ENCODE data around the gene HYPK. TPM values are rescaled to one million over a fixed set of nuclear protein-coding genes. Genes with fewer than 3 reads are reported as not detected.
"Not testable (repeated sequence)": the region's sequence is repeated elsewhere in the genome, so short reads cannot be mapped to it uniquely, and the experiment has no call there.

The HYPK gene
- total RNA-seq, 6 donors from 2014 or later = 6.5 to 41.9 (median 14.1) TPM

DNA sequence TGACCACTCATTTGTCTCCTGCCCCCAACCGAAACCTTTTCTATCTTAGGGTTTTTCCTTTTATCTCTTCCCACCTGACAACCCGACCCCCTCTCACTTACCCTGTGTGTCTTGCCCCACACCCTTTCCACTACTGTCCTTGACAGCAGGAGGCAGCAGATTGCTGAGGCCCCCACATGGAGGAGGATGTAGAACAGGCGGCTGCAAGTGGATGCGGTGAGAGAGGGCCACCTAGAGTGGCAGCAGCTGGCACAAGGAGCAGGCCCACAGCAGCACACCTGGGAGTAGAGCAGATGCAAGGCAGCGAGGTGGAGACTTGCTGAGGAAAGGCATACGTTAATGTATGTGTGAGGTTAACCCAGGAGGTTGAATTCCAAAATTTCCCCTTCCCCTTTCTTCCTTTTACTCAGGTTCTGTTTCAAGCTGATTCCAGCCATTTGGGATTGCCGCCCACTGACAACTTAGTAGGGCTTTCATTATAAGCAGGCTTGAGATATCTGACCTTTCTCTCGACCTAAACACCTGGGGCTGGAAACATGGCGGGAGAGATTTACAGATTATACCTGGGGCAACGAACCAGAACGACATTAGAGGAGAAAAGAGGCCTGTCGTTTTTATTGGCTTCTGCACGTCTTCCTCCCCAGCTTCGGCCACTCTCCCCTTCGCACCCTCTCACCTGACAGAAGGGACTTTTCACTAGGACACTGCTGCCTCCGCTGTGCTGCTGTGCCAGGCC is 1.0 kb upstream of the HYPK start:
- no peak for ATAC-seq (ENCODE audit: low FRiP score in 2 of 2)

DNA sequence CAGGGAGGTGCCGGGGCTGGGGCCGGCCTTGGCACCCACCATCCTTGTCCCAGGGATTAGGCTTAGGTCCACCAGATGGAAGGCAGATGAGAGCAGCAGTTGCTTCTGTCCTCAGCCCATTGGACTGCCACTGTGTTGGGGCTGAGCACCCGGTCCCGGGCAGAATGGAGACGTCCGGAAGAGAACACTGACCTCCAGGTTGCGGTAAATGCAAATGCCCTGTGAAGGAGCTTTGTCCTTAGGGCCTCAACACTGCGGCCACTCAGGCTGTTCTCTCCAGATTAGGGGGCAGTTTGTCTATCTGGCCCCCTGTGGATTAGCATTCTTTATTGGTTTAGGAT is 484 bp upstream of the HYPK start, which contains the start of gene SERINC4:
Gene SERINC4, minus strand, starts transcription at position 276 of the 341 bp plus-strand sequence. Its CDS starts 234 bp downstream, at position 42.
- ATAC-seq (ENCODE audit: low FRiP score in 2 of 2) = peak in 1 of 2 donors; percentile 2

More for the DNA sequence above, 1.0 kb upstream of the HYPK start:
- TF ChIP-seq EP300 (IDR thresholded peaks at IDR 0.05) (no peak), POLR2AphosphoS5 (IDR thresholded peaks at IDR 0.05) (no peak), POLR2A (IDR thresholded peaks at IDR 0.05) (no peak)
- TF ChIP-seq, protein P1, sequence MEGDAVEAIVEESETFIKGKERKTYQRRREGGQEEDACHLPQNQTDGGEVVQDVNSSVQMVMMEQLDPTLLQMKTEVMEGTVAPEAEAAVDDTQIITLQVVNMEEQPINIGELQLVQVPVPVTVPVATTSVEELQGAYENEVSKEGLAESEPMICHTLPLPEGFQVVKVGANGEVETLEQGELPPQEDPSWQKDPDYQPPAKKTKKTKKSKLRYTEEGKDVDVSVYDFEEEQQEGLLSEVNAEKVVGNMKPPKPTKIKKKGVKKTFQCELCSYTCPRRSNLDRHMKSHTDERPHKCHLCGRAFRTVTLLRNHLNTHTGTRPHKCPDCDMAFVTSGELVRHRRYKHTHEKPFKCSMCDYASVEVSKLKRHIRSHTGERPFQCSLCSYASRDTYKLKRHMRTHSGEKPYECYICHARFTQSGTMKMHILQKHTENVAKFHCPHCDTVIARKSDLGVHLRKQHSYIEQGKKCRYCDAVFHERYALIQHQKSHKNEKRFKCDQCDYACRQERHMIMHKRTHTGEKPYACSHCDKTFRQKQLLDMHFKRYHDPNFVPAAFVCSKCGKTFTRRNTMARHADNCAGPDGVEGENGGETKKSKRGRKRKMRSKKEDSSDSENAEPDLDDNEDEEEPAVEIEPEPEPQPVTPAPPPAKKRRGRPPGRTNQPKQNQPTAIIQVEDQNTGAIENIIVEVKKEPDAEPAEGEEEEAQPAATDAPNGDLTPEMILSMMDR (IDR thresholded peaks at IDR 0.05) = no peak
- H3K4me3 ChIP-seq = no peak overlapping the region
- peaks cover 44 to 61% (median 48%) of the 10 kb centered on the region in 4 donors for H3K4me1 ChIP-seq
- no peaks in the 10 kb centered on the region for H3K27me3 ChIP-seq
- peaks cover 6 to 81% (median 36%) of the 10 kb centered on the region in 4 donors for H3K36me3 ChIP-seq
- no peak for DNase-seq
- no peaks in the 10 kb centered on the region for H3K9me3 ChIP-seq
- peak overlapping the region; percentile 80 to 92 (median 84) for H3K27ac ChIP-seq
- 89 to 92% methylated on average over 15 to 16 of the region's 16 CpGs for WGBS, 2 donors

DNA sequence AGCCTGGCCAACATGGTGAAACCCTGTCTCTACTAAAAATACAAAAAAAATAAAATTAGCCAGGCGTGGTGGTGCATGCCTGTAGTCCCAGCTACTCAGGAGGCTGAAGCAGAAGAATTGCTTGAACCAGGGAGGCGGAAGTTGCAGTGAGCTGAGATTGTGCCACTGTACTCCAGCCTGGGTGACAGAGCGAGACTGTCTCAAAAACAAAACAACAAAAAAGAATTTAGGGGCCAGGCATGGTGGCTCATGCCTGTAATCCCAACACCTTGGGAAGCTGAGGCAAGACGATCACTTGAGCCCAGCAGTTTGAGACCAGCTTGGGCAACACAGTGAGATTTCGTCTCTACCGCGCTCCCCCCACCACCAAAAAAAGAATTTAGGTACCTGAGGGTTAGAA is 2.3 kb downstream of the HYPK start:
- peaks cover 10 to 81% (median 49%) of the 10 kb centered on the region in 4 donors for H3K36me3 ChIP-seq
- not testable (repeated sequence) for ATAC-seq (ENCODE audit: low FRiP score in 2 of 2)

More for the DNA sequence above, 484 bp upstream of the HYPK start, which contains the start of gene SERINC4:
- no peaks in the 10 kb centered on the region for H3K9me3 ChIP-seq
- TF ChIP-seq, protein P1 (IDR thresholded peaks at IDR 0.05) = no peak
- TF ChIP-seq POLR2A (IDR thresholded peaks at IDR 0.05) (no peak), EP300 (IDR thresholded peaks at IDR 0.05) (no peak), POLR2AphosphoS5 (IDR thresholded peaks at IDR 0.05) (no peak)
- DNase-seq = peak in 1 of 2 donors; percentile 74
- H3K36me3 ChIP-seq = peaks cover 10 to 81% (median 40%) of the 10 kb centered on the region in 4 donors
- peaks cover 38 to 56% (median 42%) of the 10 kb centered on the region in 4 donors for H3K4me1 ChIP-seq
- peak within 1 kb of the TSS; percentile 80 to 93 (median 87) for H3K4me3 ChIP-seq
- peak within 1 kb of the TSS; percentile 80 to 92 (median 84) for H3K27ac ChIP-seq
- WGBS, 2 donors = 96 to 98% methylated on average over 7 to 8 of the region's 8 CpGs
- no peaks in the 10 kb centered on the region for H3K27me3 ChIP-seq

DNA sequence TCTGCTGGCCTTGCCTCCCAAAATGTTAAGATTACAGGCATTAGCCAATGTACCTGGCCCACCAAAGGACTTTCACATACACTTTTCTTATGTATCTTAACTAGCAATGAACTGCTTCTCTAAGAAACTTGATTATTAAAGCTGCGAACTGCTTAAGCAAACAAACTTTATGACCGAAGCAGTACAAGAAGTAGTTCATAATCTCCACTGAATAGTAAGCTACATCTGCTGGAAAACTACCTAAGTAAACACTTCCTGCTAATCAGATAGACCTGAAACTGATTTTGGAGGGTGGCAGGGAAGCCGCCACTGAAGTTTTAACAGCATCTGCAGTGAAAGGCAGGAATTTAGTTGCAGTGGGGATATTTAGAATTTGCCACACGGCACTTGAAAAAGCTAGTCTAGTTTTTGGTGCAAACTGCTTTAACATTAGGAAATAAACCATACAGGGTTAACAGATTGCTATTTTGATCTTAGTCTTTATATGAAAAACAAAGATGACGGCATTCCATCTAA is 8.1 kb downstream of the HYPK start:
- Histone ChIP-seq H3K9me3 (no peaks in the 10 kb centered on the region), H3K36me3 (peaks cover 31 to 100% (median 90%) of the 10 kb centered on the region in 4 donors), H3K27ac (no peak overlapping the region), H3K27me3 (no peaks in the 10 kb centered on the region), H3K4me1 (no peaks in the 10 kb centered on the region), H3K4me3 (no peak overlapping the region)
- WGBS, 2 donors = 92 to 96% methylated on average over 5 of the region's 5 CpGs
- ATAC-seq (ENCODE audit: low FRiP score in 2 of 2) = no peak
- DNase-seq = no peak
- no peak for TF ChIP-seq EP300 (IDR thresholded peaks at IDR 0.05)
- no peak for TF ChIP-seq POLR2AphosphoS5 (IDR thresholded peaks at IDR 0.05)
- no peak for TF ChIP-seq POLR2A (IDR thresholded peaks at IDR 0.05)
- TF ChIP-seq, protein P1 (IDR thresholded peaks at IDR 0.05) = no peak

More for the DNA sequence above, 2.3 kb downstream of the HYPK start:
- H3K27me3 ChIP-seq, H3K27ac ChIP-seq, H3K4me3 ChIP-seq, H3K9me3 ChIP-seq, DNase-seq: not testable (repeated sequence)
- H3K4me1 ChIP-seq = peaks cover 28 to 33% (median 30%) of the 10 kb centered on the region in 4 donors
- 93 to 98% methylated on average over 5 to 7 of the region's 7 CpGs for WGBS, 2 donors

DNA sequence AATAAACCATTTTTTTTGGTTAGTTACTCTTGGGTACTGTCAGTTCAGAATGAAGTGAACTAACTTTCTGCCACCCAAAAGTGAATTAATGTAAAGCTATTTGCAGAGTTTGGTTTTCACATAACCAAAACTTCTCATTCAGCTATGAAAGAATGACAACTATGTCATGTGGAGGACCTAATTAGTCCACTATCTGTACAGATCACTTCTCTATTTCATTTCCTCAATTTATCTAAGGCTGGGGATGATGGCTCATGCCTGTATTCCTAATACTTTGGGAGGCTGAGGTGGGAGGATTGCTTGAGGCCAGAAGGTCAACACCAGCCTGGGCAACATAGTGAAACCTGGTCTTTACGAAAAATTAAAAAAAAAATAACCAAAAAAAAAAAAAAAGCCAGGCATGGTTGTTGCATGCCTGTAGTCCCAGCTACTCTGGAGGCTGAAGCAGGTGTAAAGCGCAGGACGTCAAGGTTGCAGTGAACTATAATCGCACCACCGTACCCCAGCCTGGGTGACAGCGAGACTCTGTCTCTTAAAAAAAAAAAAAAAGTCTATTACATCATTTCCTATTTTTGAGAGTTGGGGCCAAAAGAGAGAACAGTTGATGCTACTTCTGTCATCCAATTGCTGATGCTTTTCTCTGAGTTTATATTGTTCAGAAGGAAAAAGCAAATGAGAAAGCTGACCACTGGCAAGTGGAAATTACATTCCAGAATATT is 8.7 kb downstream of the HYPK start:
- ATAC-seq (ENCODE audit: low FRiP score in 2 of 2) (peak in 1 of 2 donors; percentile 44), DNase-seq (no peak)
- 87 to 88% methylated on average over 6 of the region's 6 CpGs for WGBS, 2 donors
- Histone ChIP-seq H3K4me1 (no peaks in the 10 kb centered on the region), H3K27ac (peak overlapping the region in 1 of 4 donors; percentile 16), H3K9me3 (no peaks in the 10 kb centered on the region), H3K36me3 (peaks cover 36 to 100% (median 93%) of the 10 kb centered on the region in 4 donors), H3K27me3 (no peaks in the 10 kb centered on the region), H3K4me3 (no peak overlapping the region)
- TF ChIP-seq, protein P1 (IDR thresholded peaks at IDR 0.05) = no peak
- TF ChIP-seq EP300 (IDR thresholded peaks at IDR 0.05) (no peak), POLR2A (IDR thresholded peaks at IDR 0.05) (no peak), POLR2AphosphoS5 (IDR thresholded peaks at IDR 0.05) (no peak)

DNA sequence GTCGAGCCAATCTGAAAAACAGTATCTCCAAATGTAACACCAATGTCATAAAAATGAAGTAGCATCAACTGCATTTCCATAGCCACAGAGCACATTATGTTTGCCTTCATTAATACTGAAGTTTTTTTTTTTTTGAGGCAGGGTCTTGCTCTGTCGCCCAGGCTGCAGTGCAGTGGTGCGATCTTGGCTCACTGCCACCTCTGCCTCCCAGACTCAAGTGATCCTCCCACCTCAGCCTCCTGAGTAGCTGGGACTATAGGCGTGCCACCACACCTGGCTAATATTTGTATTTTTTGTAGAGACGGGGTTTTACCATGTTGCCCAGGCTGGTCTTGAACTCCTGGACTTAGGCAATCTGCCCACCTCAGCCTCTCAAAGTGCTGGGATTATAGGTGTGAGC is 14.7 kb downstream of the HYPK start:
- H3K36me3 ChIP-seq = peaks cover 30 to 76% (median 64%) of the 10 kb centered on the region in 4 donors
- not testable (repeated sequence) for H3K27ac ChIP-seq; H3K4me1 ChIP-seq; DNase-seq; ATAC-seq (ENCODE audit: low FRiP score in 2 of 2); H3K27me3 ChIP-seq; H3K9me3 ChIP-seq; H3K4me3 ChIP-seq
- WGBS, 2 donors = 92 to 99% methylated on average over 5 of the region's 5 CpGs
